HL-60 (cell line): ENCODE data around the gene FOXP2.
A peak's percentile ranks its signal among the peaks of the same experiment; 100 is the strongest.

ENCODE experiments used
- DNase-seq, 2 experiments: peaks; one replicate each; pipeline ENCODE4 v3.0.0-alpha.2; 2010 to 2020; ENCODE audit warnings: low read depth in 1 of 2, low spot score in 1 of 2
- H3K27ac ChIP-seq: fragments of 250-450 bp; sonication (Bioruptor Pico); replicated peaks from 2 replicates; pipeline ENCODE4 v1.5.1; 2020; ENCODE audit warnings: mild to moderate bottlenecking, moderate library complexity
- H3K27me3 ChIP-seq: fragments of 250-450 bp; sonication (Bioruptor Pico); 2 replicates; pipeline ENCODE4 v1.5.1; 2021; ENCODE audit warnings: mild to moderate bottlenecking, moderate library complexity; ENCODE audit not compliant: insufficient read depth, poor library complexity, severe bottlenecking
- H3K4me3 ChIP-seq: replicated peaks from 2 replicates; pipeline ENCODE4 v1.5.1; 2011; ENCODE audit warnings: mild to moderate bottlenecking, control low read depth, low read length; ENCODE audit not compliant: insufficient read depth
- CTCF ChIP-seq: IDR thresholded peaks from one replicate; pipeline ENCODE4 v1.5.1; 2011; ENCODE audit warnings: low read length, control low read depth, inconsistent platforms; ENCODE audit not compliant: insufficient read depth
- GABPA ChIP-seq: IDR thresholded peaks from 2 replicates; pipeline ENCODE4 v1.6.1; 2012; ENCODE audit warnings: low read depth
- POLR2AphosphoS5 ChIP-seq: IDR thresholded peaks from 2 replicates; pipeline ENCODE4 v1.6.1; 2012; ENCODE audit warnings: low read depth
- REST ChIP-seq: IDR thresholded peaks from 2 replicates; pipeline ENCODE4 v1.6.1; 2012; ENCODE audit warnings: low read depth; ENCODE audit not compliant: insufficient replicate concordance
- SPI1 ChIP-seq: IDR thresholded peaks from 2 replicates; pipeline ENCODE4 v1.6.1; 2012; ENCODE audit warnings: low read depth, mild to moderate bottlenecking, borderline replicate concordance

The FOXP2 gene

GRCh38 chr7:114662002-114662677 lies 247.5 kb downstream of the FOXP2 start:
- Histone ChIP-seq H3K27ac (no peak overlapping the region), H3K4me3 (no peak overlapping the region), H3K27me3 (no peaks in the 10 kb centered on the region)
- TF ChIP-seq CTCF: no peak
- TF ChIP-seq SPI1: peak; percentile 64
- TF ChIP-seq GABPA: no peak
- no peak for DNase-seq

GRCh38 chr7:114663502-114663901 lies 248.9 kb downstream of the FOXP2 start:
- Histone ChIP-seq H3K4me3 (no peak overlapping the region), H3K27ac (no peak overlapping the region), H3K27me3 (no peaks in the 10 kb centered on the region)
- peak in 1 of 2 experiments; percentile 0 for DNase-seq
- TF ChIP-seq POLR2AphosphoS5 (no peak), GABPA (no peak), REST (no peak), CTCF (no peak), SPI1 (no peak)

- H3K27ac ChIP-seq: no peak overlapping the region
- H3K4me3 ChIP-seq: no peak overlapping the region
- DNase-seq: no peak
- TF ChIP-seq GABPA: no peak
- H3K27me3 ChIP-seq: no peaks in the 10 kb centered on the region
Measured at GRCh38 chr7:114670676-114671075, 256.1 kb downstream of the FOXP2 start.

- no peak overlapping the region for H3K4me3 ChIP-seq
- H3K27ac ChIP-seq: no peak overlapping the region
- no peak for DNase-seq
- no peak for TF ChIP-seq SPI1
- no peak for TF ChIP-seq POLR2AphosphoS5
- TF ChIP-seq GABPA: no peak
- no peak for TF ChIP-seq CTCF
- no peak for TF ChIP-seq REST
- no peaks in the 10 kb centered on the region for H3K27me3 ChIP-seq
Measured at GRCh38 chr7:114671563-114672123, 257.0 kb downstream of the FOXP2 start.
